Uterus (tissue), 4 donors: ENCODE results near the gene CCL5. TPM values are rescaled to one million over a fixed set of nuclear protein-coding genes. Genes with fewer than 3 reads are reported as not detected.

Source experiments
- DNase-seq, 2 donors: peaks; one replicate each; pipeline ENCODE4 v3.0.0-alpha.2; 2019 to 2020
- H3K27ac ChIP-seq, 2 donors: fragments of 200-600 bp; sonication (generic); 1 replicate in 1 of 2; 2 replicates in 1 of 2; pipeline ENCODE4 v1.5.1; 2016 to 2018
- H3K27me3 ChIP-seq, 2 donors: fragments of 200-600 bp; sonication (generic); one replicate each; pipeline ENCODE4 v1.5.1; 2018 to 2019; ENCODE audit warnings: control low read depth in 1 of 2
- H3K36me3 ChIP-seq, 2 donors: fragments of 200-600 bp; sonication (generic); one replicate each; pipeline ENCODE4 v1.5.1; 2019; ENCODE audit warnings: control low read depth in 1 of 2
- H3K4me1 ChIP-seq, 2 donors: fragments of 200-600 bp; sonication (generic); one replicate each; pipeline ENCODE4 v1.5.1; 2018 to 2019; ENCODE audit warnings: control low read depth in 1 of 2
- H3K4me3 ChIP-seq, 2 donors: fragments of 200-600 bp; sonication (generic); 1 replicate in 1 of 2; 2 replicates in 1 of 2; pipeline ENCODE4 v1.5.1; 2018 to 2019; ENCODE audit warnings: mild to moderate bottlenecking in 1 of 2
- H3K9me3 ChIP-seq, 2 donors: fragments of 200-600 bp; sonication (generic); one replicate each; pipeline ENCODE4 v1.5.1; 2019; ENCODE audit warnings: control low read depth in 1 of 2
- CTCF ChIP-seq, 4 experiments: fragments of 200-600 bp in 2 of 4; fragments of 450-650 bp in 2 of 4; sonication (generic) in 2 of 4; IDR thresholded peaks; one replicate each; pipeline ENCODE4 v1.5.1; 2016 to 2019; ENCODE audit warnings: antibody characterized with exemption in 4 of 4, mild to moderate bottlenecking in 2 of 4, moderate library complexity in 1 of 4
- POLR2A ChIP-seq, 2 donors: fragments of 450-650 bp; IDR thresholded peaks; one replicate each; pipeline ENCODE4 v1.6.1; 2016; ENCODE audit warnings: antibody characterized with exemption in 2 of 2, mild to moderate bottlenecking in 1 of 2, moderate library complexity in 1 of 2
- intact Hi-C: fragments of 100-400 bp; cut with DNase I; formaldehyde crosslinking; loops from one replicate; pipeline ENCODE4 v1.15.1; 2023; ENCODE audit warnings: low total_unique reads
- total RNA-seq, 4 donors: library from RNA; depleted of rRNA in 3 of 4; stranded (reverse); fragments of >200 nt in 3 of 4; gene quantifications; one replicate each; pipeline versions ENCODE4 v1.1.0 to v1.2.4, GENCODE V29; 2014 to 2023
- donor health status: DM: yes; HTN: yes; CAD: no.

The CCL5 gene
- total RNA-seq, 4 donors from 2014 or later: 0.29 to 39.5 (median 2.1) TPM

DNA sequence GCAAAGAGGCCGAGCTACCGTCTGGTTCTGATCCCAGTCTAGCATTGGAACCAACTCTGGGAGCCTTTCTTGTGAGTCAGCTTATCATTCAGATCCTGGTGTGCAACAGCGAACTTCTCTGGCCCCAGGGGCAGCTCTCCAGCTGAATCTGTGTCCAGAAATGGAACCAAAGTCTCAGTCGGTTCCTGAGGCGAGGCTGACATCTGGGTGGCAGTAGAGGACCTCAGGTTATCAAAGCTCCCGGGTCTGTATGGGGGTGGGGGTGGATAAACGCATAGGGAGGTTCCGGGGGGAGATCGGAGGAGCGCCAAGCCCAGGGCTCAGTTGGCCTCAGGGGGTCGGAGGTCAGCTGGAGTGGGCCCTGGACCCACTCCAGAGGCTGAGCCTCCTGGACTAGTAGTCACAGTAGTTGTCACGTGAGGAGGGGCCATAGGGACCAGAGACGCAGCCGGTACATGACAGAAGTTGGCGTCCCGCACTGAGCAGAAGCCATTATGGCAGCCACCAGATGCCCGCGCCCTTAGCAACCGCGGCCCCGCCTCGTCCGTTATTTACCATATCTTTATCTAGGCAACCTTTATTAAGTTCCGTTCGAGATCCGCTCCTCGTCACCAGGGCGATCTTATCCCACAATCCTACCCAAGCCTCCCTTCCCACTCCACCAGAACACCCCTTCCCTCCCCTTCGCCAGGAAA, 37.5 kb upstream of the CCL5 start:
- no peak for DNase-seq
- intact Hi-C loops: no loop called here
- H3K4me3 ChIP-seq: no peak overlapping the region
- H3K36me3 ChIP-seq: no peaks in the 10 kb centered on the region
- no peaks in the 10 kb centered on the region for H3K4me1 ChIP-seq
- H3K27me3 ChIP-seq: no peaks in the 10 kb centered on the region
- TF ChIP-seq POLR2A (IDR thresholded peaks at IDR 0.05) (no peak), CTCF (IDR thresholded peaks at IDR 0.05) (no peak)
- H3K9me3 ChIP-seq: no peaks in the 10 kb centered on the region
- H3K27ac ChIP-seq: no peak overlapping the region

- H3K4me3 ChIP-seq: no peak overlapping the region
- H3K9me3 ChIP-seq: no peaks in the 10 kb centered on the region
- TF ChIP-seq CTCF (IDR thresholded peaks at IDR 0.05) (no peak), POLR2A (IDR thresholded peaks at IDR 0.05) (no peak)
- H3K36me3 ChIP-seq: no peaks in the 10 kb centered on the region
- H3K27ac ChIP-seq: no peak overlapping the region
- DNase-seq: no peak
- H3K4me1 ChIP-seq: no peaks in the 10 kb centered on the region
- intact Hi-C loops: no loop called here
- no peaks in the 10 kb centered on the region for H3K27me3 ChIP-seq
Observed at GRCh38 chr17:35915153-35915964, 35.2 kb upstream of the CCL5 start.

- no peaks in the 10 kb centered on the region for H3K27me3 ChIP-seq
- no peak for TF ChIP-seq CTCF (IDR thresholded peaks at IDR 0.05)
- no peak for TF ChIP-seq POLR2A (IDR thresholded peaks at IDR 0.05)
- H3K36me3 ChIP-seq: no peaks in the 10 kb centered on the region
- no peaks in the 10 kb centered on the region for H3K4me1 ChIP-seq
- intact Hi-C loops: no loop called here
- no peak for DNase-seq
- no peak overlapping the region for H3K27ac ChIP-seq
- no peak overlapping the region for H3K4me3 ChIP-seq
- no peaks in the 10 kb centered on the region for H3K9me3 ChIP-seq
Observed at GRCh38 chr17:35914354-35914753, 34.2 kb upstream of the CCL5 start.

GRCh38 chr17:35913609-35914008, 33.4 kb upstream of the CCL5 start:
- intact Hi-C loops: no loop called here
- H3K27ac ChIP-seq: no peak overlapping the region
- no peak for DNase-seq
- no peaks in the 10 kb centered on the region for H3K36me3 ChIP-seq
- no peaks in the 10 kb centered on the region for H3K27me3 ChIP-seq
- H3K9me3 ChIP-seq: no peaks in the 10 kb centered on the region
- no peak for TF ChIP-seq POLR2A (IDR thresholded peaks at IDR 0.05)
- TF ChIP-seq CTCF (IDR thresholded peaks at IDR 0.05): no peak
- H3K4me1 ChIP-seq: no peaks in the 10 kb centered on the region
- H3K4me3 ChIP-seq: no peak overlapping the region

DNA sequence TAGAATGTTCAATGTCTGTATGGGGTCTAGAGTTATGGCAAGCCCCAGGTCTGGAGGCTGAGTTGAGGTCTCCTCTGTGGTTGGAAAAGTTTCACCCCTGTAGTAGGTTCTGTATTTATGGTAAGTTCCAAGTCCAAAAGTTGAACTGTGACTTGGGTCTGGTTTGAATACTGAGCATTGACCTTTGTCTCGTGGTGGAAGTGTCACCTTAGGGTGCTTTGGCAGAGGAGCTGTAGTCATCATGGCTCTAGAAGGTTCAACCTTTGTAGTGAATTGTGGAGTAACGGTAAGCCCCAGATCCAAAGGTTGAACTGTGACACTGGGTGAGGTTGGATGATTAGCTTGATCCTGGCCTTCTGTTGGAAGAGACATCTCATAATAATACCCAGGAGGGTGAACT, 32.8 kb upstream of the CCL5 start:
- no peak for DNase-seq
- no peaks in the 10 kb centered on the region for H3K27me3 ChIP-seq
- H3K27ac ChIP-seq: no peak overlapping the region
- H3K36me3 ChIP-seq: no peaks in the 10 kb centered on the region
- H3K9me3 ChIP-seq: no peaks in the 10 kb centered on the region
- no peak overlapping the region for H3K4me3 ChIP-seq
- TF ChIP-seq POLR2A (IDR thresholded peaks at IDR 0.05) (no peak), CTCF (IDR thresholded peaks at IDR 0.05) (no peak)
- intact Hi-C loops: no loop called here
- H3K4me1 ChIP-seq: no peaks in the 10 kb centered on the region
